HepG2 (cell line): ENCODE measurements around the gene RELL2.

Experiments
- ATF3 ChIP-seq: sonication (generic); formaldehyde crosslinking; IDR thresholded peaks from 2 replicates; pipeline ENCODE4 v1.4.0; 2020; ENCODE audit warnings: missing genetic modification reagents
- CHD4 ChIP-seq: fragments of 200-600 bp; sonication (generic); IDR thresholded peaks from 2 replicates; pipeline ENCODE4 v1.7.0; 2017; ENCODE audit warnings: mild to moderate bottlenecking, low read length, borderline replicate concordance
- SOX5 ChIP-seq: IDR thresholded peaks from 2 replicates; pipeline ENCODE4 v1.6.1; 2016; ENCODE audit warnings: borderline replicate concordance
- ZNF256 ChIP-seq: sonication (generic); formaldehyde crosslinking; conservative IDR thresholded peaks from 2 replicates; pipeline ENCODE4 v1.4.0; 2020; ENCODE audit warnings: missing genetic modification reagents

DNA sequence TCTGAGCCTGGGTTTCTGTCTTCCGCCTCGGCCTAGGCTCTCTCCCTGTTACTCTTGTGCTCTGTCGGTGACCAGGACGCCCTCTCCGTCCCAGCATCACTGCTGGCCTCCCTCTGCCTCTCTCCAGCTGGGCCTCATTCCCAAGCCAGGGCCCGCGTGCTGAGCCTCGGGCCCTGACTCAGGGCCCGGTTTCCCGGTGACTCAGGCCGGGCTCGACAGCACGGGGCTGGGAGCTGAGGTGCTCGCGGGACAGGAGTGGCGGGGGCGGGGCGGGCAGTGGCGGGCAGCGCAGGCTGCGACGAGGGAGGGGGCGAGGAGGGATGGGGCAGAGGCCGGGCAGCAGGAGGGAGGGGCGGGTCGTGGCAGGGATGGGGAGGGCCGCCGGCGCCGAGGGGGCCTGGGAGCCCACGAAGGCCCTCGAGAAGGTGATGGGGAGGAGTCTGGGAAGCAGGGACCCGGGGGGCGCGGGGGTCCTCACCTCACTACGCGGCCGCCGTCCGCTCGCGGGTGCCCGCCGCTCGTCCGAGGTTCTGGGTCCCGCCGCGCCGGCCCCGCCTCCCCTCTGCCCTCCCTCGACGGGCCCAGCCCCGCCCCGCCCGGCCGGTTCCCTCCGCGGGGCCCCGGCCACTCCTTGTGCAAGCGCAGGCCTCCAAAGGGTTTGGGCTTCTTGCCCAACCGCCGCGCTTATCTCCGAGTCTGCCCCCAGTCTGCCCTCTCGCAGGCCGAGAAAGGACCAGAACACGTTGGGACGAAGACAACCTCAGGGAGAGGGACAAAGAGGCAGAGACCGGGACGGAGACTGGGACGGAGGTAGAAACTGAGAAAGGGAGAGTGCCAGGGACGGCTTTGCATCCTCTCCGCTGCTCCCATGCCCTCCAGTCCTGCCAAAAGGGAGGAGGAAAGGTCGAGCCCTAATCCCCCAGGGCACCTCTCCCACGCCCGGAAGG is 45.2 kb downstream of the RELL2 start, which contains the start of gene ARAP3:
- TF ChIP-seq ZNF256 (CRISPR knock-in tag) (no peak), CHD4 (no peak), ATF3 (CRISPR knock-in tag) (no peak), SOX5 (CRISPR knock-in tag) (no peak)
